Trophoblast cell (in vitro differentiated cells and primary cell): ENCODE measurements around the gene CPXM2.

Source experiments
- DNase-seq, 2 donors: peaks; one replicate each; pipeline ENCODE4 v3.0.0-alpha.2; 2016
- H2AFZ ChIP-seq: 2 replicates; pipeline ENCODE4 v1.6.1; 2013; ENCODE audit warnings: low read length, moderate library complexity, mild to moderate bottlenecking; ENCODE audit not compliant: insufficient read depth, poor library complexity
- H2AK5ac ChIP-seq: 2 replicates; pipeline ENCODE4 v1.6.1; 2013; ENCODE audit warnings: mild to moderate bottlenecking, low read length
- H2BK120ac ChIP-seq: 2 replicates; pipeline ENCODE4 v1.6.1; 2013; ENCODE audit warnings: low read length, mild to moderate bottlenecking, moderate library complexity; ENCODE audit not compliant: insufficient read depth, poor library complexity
- H2BK12ac ChIP-seq: 2 replicates; pipeline ENCODE4 v1.6.1; 2013; ENCODE audit warnings: mild to moderate bottlenecking, low read length, moderate library complexity
- H2BK5ac ChIP-seq: 2 replicates; pipeline ENCODE4 v1.6.1; 2013; ENCODE audit warnings: low read length, low read depth, moderate library complexity, mild to moderate bottlenecking; ENCODE audit not compliant: poor library complexity
- H3K14ac ChIP-seq: 2 replicates; pipeline ENCODE4 v1.6.1; 2013; ENCODE audit warnings: mild to moderate bottlenecking, low read length
- H3K18ac ChIP-seq: 2 replicates; pipeline ENCODE4 v1.6.1; 2013; ENCODE audit warnings: mild to moderate bottlenecking, low read length
- H3K23ac ChIP-seq: 2 replicates; pipeline ENCODE4 v1.6.1; 2013; ENCODE audit warnings: low read length
- H3K27ac ChIP-seq: 2 replicates; pipeline ENCODE4 v1.5.1; 2013; ENCODE audit warnings: low read depth, mild to moderate bottlenecking, inconsistent platforms, low read length, moderate library complexity
- H3K27me3 ChIP-seq: 2 replicates; pipeline ENCODE4 v1.6.1; 2013; ENCODE audit warnings: inconsistent platforms, mild to moderate bottlenecking, low read length, moderate library complexity; ENCODE audit not compliant: insufficient read depth
- H3K36me3 ChIP-seq, 2 experiments: 1 replicate in 1 of 2; 2 replicates in 1 of 2; pipeline ENCODE4 v1.6.1; 2013; ENCODE audit warnings: low read length in 2 of 2, mild to moderate bottlenecking in 2 of 2, moderate library complexity in 1 of 2; ENCODE audit not compliant: insufficient read depth in 2 of 2, control insufficient read depth in 1 of 2
- H3K4ac ChIP-seq: 2 replicates; pipeline ENCODE4 v1.6.1; 2013; ENCODE audit warnings: low read depth, mild to moderate bottlenecking, low read length, moderate library complexity
- H3K4me1 ChIP-seq, 2 experiments: 1 replicate in 1 of 2; 2 replicates in 1 of 2; pipeline ENCODE4 v1.6.1; 2013; ENCODE audit warnings: low read length in 2 of 2, mild to moderate bottlenecking in 2 of 2, moderate library complexity in 1 of 2; ENCODE audit not compliant: insufficient read depth in 2 of 2, control insufficient read depth in 1 of 2
- H3K4me2 ChIP-seq: 2 replicates; pipeline ENCODE4 v1.6.1; 2013; ENCODE audit warnings: inconsistent platforms, mild to moderate bottlenecking, low read length, moderate library complexity
- H3K4me3 ChIP-seq: 2 replicates; pipeline ENCODE4 v1.5.1; 2013; ENCODE audit warnings: mild to moderate bottlenecking, low read depth, low read length, inconsistent platforms
- H3K79me1 ChIP-seq: one replicate; pipeline ENCODE4 v1.6.1; 2013; ENCODE audit warnings: low read length
- H3K79me2 ChIP-seq: 2 replicates; pipeline ENCODE4 v1.6.1; 2013; ENCODE audit warnings: low read length, mild to moderate bottlenecking; ENCODE audit not compliant: control insufficient read depth, insufficient read depth, poor library complexity
- H3K9ac ChIP-seq: 2 replicates; pipeline ENCODE4 v1.6.1; 2013; ENCODE audit warnings: mild to moderate bottlenecking, low read length
- H3K9me3 ChIP-seq: 2 replicates; pipeline ENCODE4 v1.6.1; 2013; ENCODE audit warnings: low read depth, mild to moderate bottlenecking, control low read depth, inconsistent platforms, low read length; ENCODE audit not compliant: insufficient read depth
- H4K12ac ChIP-seq: 2 replicates; pipeline ENCODE4 v1.6.1; 2013; ENCODE audit warnings: low read depth, mild to moderate bottlenecking, low read length, moderate library complexity
- H4K8ac ChIP-seq: 2 replicates; pipeline ENCODE4 v1.6.1; 2013; ENCODE audit warnings: low read depth, mild to moderate bottlenecking, low read length, moderate library complexity
- H4K91ac ChIP-seq: one replicate; pipeline ENCODE4 v1.6.1; 2013; ENCODE audit warnings: low read depth, mild to moderate bottlenecking, low read length, moderate library complexity
- WGBS: extraction: QIAGEN DNeasy Blood & Tissue Kit; methylation state at CpG from one replicate; pipeline ENCODE4 v1.1.7; 2013; ENCODE audit warnings: missing lambda C conversion rate; ENCODE audit not compliant: insufficient read length, insufficient coverage; ENCODE audit errors: extremely low coverage; 5-methylcytosine and 5-hydroxymethylcytosine counted together

The CPXM2 gene

DNA sequence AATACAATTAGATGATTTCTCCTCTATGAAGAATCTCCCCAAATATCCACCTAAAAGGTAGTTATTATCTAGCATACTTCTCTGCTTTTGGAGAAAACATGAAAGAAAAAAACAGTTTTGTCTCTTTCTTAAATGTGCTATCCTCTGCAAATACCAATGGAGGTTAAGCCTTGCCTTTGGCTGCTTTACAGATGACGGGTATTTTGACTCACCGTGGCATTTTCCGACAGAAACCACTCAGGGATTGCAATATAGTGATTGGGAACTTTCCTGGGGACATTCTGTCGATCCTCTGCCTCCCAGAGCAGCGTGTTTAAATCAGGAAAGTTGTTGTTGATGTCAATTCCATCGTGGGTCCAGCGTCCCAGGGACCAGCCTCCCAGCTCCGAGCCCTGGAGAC lies 124.8 kb downstream of the CPXM2 start:
- Histone ChIP-seq H3K14ac (no peak overlapping the region), H3K4me2 (no peak overlapping the region), H4K91ac (no peak overlapping the region), H3K4me1 (no peaks in the 10 kb centered on the region), H4K8ac (no peak overlapping the region), H3K23ac (no peak overlapping the region), H3K27me3 (no peaks in the 10 kb centered on the region), H3K9ac (no peak overlapping the region), H4K12ac (no peak overlapping the region), H3K4me3 (no peak overlapping the region), H2BK5ac (no peak overlapping the region), H2AK5ac (no peak overlapping the region), H3K79me1 (no peaks in the 10 kb centered on the region), H3K79me2 (no peaks in the 10 kb centered on the region), H3K18ac (no peak overlapping the region), H2AFZ (no peak overlapping the region), H3K36me3 (no peaks in the 10 kb centered on the region), H3K9me3 (peaks cover 1% of the 10 kb centered on the region), H3K27ac (no peak overlapping the region), H2BK120ac (no peak overlapping the region), H3K4ac (no peak overlapping the region), H2BK12ac (no peak overlapping the region)
- no CpG with 5 or more reads among the region's 8 CpGs for WGBS
- peak; percentile 33 to 38 for DNase-seq

GRCh38 chr10:123766012-123766411 lies 125.6 kb downstream of the CPXM2 start:
- no peak for DNase-seq
- peaks cover 0 to 1% of the 10 kb centered on the region in 2 experiments for H3K4me1 ChIP-seq
- no peak overlapping the region for H3K9ac ChIP-seq
- H3K4ac ChIP-seq: no peak overlapping the region
- no peak overlapping the region for H3K23ac ChIP-seq
- H2BK120ac ChIP-seq: no peak overlapping the region
- no peak overlapping the region for H2AK5ac ChIP-seq
- H3K14ac ChIP-seq: no peak overlapping the region
- no peak overlapping the region for H4K12ac ChIP-seq
- no peaks in the 10 kb centered on the region for H3K36me3 ChIP-seq
- H3K27ac ChIP-seq: no peak overlapping the region
- no peak overlapping the region for H3K4me3 ChIP-seq
- peaks cover 2% of the 10 kb centered on the region for H3K79me1 ChIP-seq
- H2AFZ ChIP-seq: no peak overlapping the region
- H4K91ac ChIP-seq: no peak overlapping the region
- H3K27me3 ChIP-seq: no peaks in the 10 kb centered on the region
- WGBS: no CpG with 5 or more reads among the region's 3 CpGs
- H4K8ac ChIP-seq: no peak overlapping the region
- H3K9me3 ChIP-seq: peaks cover 1% of the 10 kb centered on the region
- no peak overlapping the region for H2BK5ac ChIP-seq
- H2BK12ac ChIP-seq: no peak overlapping the region
- no peaks in the 10 kb centered on the region for H3K79me2 ChIP-seq
- no peak overlapping the region for H3K18ac ChIP-seq
- H3K4me2 ChIP-seq: no peak overlapping the region

GRCh38 chr10:123761666-123762230 lies 129.9 kb downstream of the CPXM2 start:
- Histone ChIP-seq H3K9me3 (peaks cover 1% of the 10 kb centered on the region), H4K91ac (no peak overlapping the region), H3K27ac (no peak overlapping the region), H4K12ac (no peak overlapping the region), H3K27me3 (no peaks in the 10 kb centered on the region), H2BK12ac (no peak overlapping the region), H2BK5ac (no peak overlapping the region), H3K23ac (no peak overlapping the region), H3K36me3 (no peaks in the 10 kb centered on the region), H3K18ac (no peak overlapping the region), H3K4me2 (no peak overlapping the region), H2AFZ (no peak overlapping the region), H3K9ac (no peak overlapping the region), H2AK5ac (no peak overlapping the region), H3K4me3 (no peak overlapping the region), H3K14ac (no peak overlapping the region), H3K79me2 (no peaks in the 10 kb centered on the region), H3K79me1 (peaks cover 2% of the 10 kb centered on the region), H4K8ac (no peak overlapping the region), H3K4ac (no peak overlapping the region), H3K4me1 (peaks cover 7 to 14% of the 10 kb centered on the region in 2 experiments), H2BK120ac (no peak overlapping the region)
- WGBS: no CpG with 5 or more reads among the region's 23 CpGs
- DNase-seq: no peak

GRCh38 chr10:123761038-123761428 lies 130.6 kb downstream of the CPXM2 start:
- no CpG with 5 or more reads among the region's 10 CpGs for WGBS
- Histone ChIP-seq H3K79me2 (no peaks in the 10 kb centered on the region), H3K18ac (no peak overlapping the region), H3K4ac (no peak overlapping the region), H4K91ac (no peak overlapping the region), H2BK120ac (no peak overlapping the region), H3K14ac (no peak overlapping the region), H2BK12ac (no peak overlapping the region), H3K4me2 (no peak overlapping the region), H3K23ac (no peak overlapping the region), H2AFZ (no peak overlapping the region), H3K4me1 (peaks cover 7 to 14% of the 10 kb centered on the region in 2 experiments), H3K27ac (no peak overlapping the region), H3K36me3 (no peaks in the 10 kb centered on the region), H3K79me1 (peaks cover 2% of the 10 kb centered on the region), H3K27me3 (no peaks in the 10 kb centered on the region), H4K12ac (no peak overlapping the region), H4K8ac (no peak overlapping the region), H2BK5ac (no peak overlapping the region), H2AK5ac (no peak overlapping the region), H3K9me3 (peaks cover 1% of the 10 kb centered on the region), H3K4me3 (no peak overlapping the region), H3K9ac (no peak overlapping the region)
- DNase-seq: peak; percentile 16 to 26
